Renal pelvis (tissue), 4 donors: ENCODE measurements around the gene WSB1. TPM values are rescaled to one million over a fixed set of nuclear protein-coding genes. Genes with fewer than 3 reads are reported as not detected.
A peak's percentile ranks its signal among the peaks of the same experiment; 100 is the strongest.
"Not testable (repeated sequence)": the region's sequence is repeated elsewhere in the genome, so short reads cannot be mapped to it uniquely, and the experiment has no call there.

Experiments used
- DNase-seq: peaks from one replicate; pipeline ENCODE4 v3.0.0-alpha.2; 2013
- polyA plus RNA-seq, 3 donors: library from polyadenylated mRNA; unstranded; fragments of 120-200 nt; gene quantifications; one replicate each; pipeline ENCODE4 v1.2.1, GENCODE V29; 2013; ENCODE audit not compliant: insufficient read length in 3 of 3

Gene WSB1
- polyA plus RNA-seq, 3 donors: 162 to 439 (median 372) TPM

- no peak for DNase-seq
Observed at GRCh38 chr17:27306276-27306835, 12.4 kb downstream of the WSB1 start.

GRCh38 chr17:27310565-27311110 lies 16.7 kb downstream of the WSB1 start:
- no peak for DNase-seq

- DNase-seq: no peak
Observed at GRCh38 chr17:27313301-27313700, 19.4 kb downstream of the WSB1 start.

DNA sequence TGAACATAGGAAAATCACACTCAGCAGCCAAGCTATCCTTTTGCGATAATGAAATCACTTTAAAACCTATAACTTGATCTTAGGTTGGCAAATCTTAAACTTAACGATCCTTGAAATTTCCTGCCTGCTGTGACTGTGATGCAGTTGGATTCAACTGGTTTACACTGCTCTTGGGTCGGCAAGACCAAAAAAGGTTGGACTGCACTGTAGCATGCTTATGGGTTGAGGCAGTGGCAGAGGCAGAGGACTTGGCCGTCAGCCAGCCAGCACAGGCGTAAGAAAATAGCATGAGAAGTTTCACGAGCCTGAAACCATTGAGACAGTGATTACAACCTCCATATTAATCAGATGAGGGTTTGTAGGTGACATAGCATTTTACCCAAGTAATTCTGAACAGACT lies 21.4 kb downstream of the WSB1 start:
- DNase-seq: peak; percentile 87

DNA sequence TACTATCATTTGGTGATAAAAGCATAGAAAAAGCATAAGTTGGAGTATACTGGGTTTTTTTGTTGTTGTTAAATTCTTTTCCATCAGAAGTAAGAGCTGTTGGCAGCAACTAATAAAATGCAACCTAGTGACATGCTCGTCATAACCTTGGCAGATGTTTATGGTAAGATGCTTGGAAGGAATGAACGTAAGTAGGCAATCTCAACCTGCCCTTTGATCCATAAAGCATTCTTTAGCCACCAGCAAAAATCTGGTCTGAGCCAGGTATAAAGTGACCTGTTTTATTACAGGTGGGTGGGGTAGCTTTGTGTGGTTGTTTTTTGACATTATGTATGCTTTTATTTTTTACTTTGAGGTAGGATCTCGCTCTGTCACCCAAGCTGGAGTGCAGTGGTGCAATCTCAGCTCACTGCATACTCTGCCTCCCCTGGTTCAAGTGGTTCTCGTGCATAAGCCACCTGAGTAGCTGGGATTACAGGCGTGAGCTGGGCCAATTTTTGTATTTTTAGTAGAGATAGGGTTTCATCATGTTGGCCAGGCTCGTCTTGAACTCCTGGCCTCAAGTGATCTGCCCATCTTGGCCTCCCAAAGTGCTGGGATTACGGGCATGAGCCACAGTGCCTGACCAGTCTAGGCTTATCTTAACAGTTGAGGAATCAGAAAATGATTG lies 22.0 kb downstream of the WSB1 start:
- no peak for DNase-seq

- DNase-seq: no peak
Observed at GRCh38 chr17:27318228-27318627, 24.3 kb downstream of the WSB1 start.

DNA sequence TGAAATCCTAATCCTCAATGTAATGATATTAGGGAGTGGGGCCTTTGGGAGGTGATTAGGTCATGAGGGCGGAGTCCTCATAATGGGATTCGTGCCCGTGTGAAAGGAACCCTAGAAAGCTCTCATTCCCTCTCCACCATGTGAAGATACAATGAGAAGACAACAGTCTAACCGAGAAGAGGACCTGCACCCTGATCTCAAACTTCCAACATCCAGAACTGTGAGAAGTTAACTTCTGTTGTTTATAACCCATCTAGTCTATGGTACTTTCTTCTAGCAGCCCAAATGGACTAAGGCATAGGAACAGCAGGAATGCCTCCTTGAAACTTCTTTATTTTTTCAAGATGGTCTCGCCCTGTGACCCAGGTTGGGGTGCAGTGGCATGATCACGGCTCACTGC lies 24.7 kb downstream of the WSB1 start:
- no peak for DNase-seq

DNA sequence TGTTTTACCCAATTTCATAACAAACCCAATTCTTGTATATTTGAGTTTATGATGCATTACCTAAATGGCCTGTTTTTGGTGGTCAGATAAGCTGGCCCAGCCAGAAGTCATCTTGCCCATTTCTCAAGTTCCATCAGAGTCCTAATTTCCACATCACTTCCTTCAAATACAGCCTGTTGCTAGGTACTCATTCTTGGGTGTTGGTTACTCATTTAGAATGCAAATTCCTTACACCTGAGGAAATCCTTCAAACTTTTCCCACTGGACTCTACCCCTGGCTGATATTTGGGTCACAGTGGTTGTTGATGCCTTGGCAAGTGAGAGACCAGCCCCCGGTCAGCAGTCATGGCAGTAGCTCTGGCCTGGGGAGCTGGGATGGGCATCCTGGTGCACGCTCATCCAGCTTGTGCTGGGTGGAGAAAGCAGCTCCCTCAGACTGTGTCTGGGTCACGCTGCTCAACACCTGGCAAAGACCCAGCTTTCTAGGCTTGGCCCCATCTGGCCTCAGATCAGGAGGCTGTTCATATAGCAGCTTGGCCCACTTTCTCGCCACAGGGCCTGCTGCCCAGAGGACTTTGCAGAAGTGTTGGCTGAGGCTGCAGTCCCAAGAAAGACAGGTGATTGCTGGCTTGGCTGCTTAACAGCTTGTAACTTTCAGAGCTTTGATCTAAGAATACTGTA lies 25.8 kb downstream of the WSB1 start:
- no peak for DNase-seq

GRCh38 chr17:27320222-27320560 lies 26.3 kb downstream of the WSB1 start:
- DNase-seq: no peak

DNA sequence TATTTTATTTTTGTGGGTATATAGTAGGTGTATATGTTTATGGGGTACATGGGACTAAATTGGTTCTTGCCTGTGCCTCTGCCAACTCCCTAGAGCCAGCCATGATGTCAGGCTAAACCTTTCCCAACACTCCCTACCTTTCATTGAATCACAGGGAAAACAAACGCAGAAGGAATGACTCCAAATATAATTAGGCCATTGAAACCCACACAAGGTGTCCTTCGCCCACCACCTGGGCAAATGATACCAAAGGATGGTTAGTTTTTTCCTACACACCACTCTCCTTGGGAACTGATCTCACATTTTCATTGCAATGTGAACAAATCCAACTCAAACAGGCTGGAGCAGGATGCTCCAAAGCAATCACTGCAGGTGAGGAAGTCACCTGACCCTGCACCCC lies 27.5 kb downstream of the WSB1 start:
- DNase-seq: no peak

DNA sequence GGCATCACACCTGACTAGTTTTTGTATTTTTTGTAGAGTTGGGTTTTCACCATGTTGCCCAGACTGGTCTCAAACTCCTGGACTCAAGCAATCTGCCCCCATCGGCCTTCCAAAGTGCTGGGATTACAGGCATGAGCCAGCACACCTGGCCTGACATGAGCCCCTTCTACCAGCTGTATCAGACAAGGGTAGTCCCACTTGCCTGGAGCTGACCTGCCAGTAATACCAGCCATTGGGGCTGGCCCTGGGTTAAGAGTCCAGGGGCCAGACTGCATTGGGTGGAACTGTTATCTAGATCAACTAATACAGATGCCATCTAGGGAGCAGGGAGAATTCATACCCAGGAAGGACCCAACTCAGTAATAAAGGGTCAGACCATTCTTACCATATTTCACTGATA lies 28.1 kb downstream of the WSB1 start:
- DNase-seq: no peak

- DNase-seq: no peak
Observed at GRCh38 chr17:27322690-27323508, 29.0 kb downstream of the WSB1 start.

DNA sequence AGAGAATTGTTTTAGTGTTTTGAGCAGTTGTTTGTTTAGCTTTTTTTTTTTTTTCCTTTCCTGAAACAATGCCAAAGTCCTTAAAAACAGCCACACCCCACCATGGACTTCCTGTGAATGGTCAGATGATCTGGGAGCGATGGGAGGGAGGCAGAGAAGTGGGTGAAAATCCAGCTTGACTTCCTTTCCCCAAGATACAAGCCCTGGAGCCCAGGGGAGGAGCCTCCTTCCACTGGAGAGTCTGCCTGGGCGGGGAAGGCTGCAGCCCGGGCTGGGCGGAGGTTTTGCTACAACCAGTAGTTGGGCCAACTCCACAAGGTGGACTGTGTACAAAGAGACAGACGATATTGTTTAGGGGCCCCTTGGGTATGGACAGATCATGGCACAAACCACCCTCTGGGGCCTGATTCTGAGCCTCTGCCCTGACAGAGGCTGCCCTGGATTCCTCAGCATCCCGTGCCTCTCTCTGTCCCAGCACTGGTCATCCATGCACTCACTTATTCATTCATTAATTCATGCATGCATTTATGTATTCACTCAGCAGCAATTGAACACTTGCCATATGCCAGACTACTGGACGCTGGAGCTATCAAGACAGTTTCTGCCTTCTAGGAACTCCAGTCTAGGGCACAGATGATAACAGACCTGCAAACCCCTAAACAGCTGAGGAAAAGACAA lies 29.8 kb downstream of the WSB1 start:
- peak; percentile 48 for DNase-seq

DNA sequence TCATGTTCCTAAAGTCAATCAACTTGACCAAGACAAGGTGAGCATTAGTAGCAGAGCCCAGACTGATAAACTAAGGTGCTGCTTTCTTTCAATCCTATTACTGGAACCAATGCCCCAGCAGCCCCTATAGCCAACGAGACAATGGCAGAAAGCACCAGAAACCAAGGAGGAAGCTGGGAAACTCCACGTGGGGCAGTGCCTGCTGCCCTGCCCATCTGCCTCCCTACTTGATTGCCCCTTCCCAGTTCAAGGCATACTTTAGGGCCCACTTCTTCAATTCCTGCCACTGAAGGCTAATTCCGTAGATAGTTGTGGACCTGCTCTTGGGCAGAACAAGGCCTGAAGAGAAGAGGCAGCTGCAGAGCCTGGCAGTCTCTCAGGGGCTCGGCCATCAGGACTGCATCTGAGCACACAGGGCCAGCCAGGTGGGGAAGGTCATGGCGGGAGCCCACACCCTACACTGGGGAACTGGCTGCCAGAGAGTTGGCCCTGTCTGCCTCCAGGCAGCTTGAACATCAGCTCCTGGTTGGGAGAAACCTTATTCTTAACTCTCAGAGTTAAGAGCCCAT lies 30.9 kb downstream of the WSB1 start:
- no peak for DNase-seq

GRCh38 chr17:27326051-27326450 lies 32.1 kb downstream of the WSB1 start:
- DNase-seq: no peak

DNA sequence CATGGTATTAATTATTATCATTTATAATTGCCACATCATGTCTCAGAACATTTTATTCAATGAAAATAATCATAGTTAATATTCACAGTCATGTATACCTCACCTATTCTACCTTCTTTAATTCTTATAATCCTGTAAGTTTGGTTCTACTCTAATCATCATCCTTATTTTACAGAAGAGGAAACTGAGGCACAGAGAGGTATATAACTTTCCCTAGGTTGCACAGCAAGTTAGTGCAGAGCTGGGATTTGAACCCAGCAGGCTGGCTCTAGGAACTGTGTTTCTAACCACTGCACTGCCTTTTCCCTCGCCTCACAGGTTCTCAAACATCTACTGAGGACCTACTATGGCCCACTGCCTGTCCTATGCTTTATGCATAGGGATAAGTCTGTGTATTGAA lies 32.7 kb downstream of the WSB1 start:
- DNase-seq: no peak

DNA sequence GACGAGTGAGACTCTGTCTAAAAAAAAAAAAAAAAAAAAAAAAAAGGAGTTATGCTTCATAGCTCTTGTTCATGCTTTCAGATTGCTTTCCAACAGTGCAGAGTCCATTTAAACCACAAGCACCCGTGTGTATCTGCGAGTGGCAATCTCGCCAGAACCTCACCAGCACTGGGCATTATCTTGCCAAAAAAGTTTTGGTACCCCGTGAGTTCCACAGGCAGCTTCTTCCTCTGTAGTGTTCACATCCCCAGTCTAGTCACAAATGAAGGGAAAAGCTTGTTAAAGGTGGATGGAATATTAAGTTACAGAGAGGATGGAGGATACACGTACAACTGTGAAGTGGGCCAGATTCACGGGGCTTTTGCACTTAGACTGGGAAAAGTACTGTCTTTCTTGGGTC lies 33.5 kb downstream of the WSB1 start:
- DNase-seq: no peak

GRCh38 chr17:27327871-27328270 lies 34.0 kb downstream of the WSB1 start:
- DNase-seq: no peak

- not testable (repeated sequence) for DNase-seq
Observed at GRCh38 chr17:27328686-27329085, 34.8 kb downstream of the WSB1 start.

DNA sequence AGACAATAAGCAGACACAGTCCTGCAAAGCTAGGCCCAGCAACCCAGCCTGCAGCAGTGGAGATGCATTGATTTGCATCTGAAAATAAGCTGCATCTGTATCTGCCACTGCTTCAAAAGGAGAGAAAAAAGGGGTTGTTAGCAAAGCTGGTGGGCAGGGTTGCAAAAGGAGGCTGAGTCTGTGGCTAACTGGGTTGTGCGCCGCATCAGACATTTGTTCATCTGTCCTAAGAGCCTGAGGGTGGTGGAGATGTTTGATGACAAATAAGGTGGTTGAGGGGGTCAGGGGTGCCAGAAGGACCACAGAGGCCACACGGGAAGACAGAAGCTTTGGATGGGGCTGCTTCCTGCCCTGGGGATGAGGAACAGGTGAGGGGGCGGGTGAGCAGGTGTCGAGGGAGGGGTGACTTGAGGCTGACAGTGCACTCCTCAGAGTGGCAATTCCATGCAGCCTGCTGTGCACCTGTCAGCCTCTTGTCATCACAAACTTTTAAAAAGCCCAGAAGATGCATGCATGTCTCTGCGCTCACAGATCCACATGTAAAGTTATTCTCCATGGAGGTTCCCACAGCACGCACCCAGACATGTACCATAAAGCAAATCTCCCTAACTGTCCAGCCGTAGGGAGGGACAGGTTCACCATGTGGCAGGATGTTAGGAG lies 35.4 kb downstream of the WSB1 start:
- DNase-seq: no peak

DNA sequence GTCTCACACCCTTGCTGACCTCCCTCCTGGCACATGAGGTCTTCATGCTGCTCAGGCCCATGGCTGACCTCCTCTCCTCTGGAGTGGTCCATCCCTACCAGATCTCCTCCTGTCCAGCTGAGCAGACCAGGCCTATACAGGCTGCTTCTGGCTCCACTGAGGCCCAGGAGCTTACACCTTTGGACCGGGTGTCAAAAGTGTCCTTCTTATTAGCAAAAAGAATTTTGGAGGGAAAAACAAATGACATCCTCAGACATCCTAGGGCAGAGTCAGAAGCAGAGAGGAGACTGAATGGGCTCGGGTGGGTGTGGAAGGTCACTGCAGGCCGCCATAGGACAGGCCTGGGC lies 38.1 kb downstream of the WSB1 start:
- DNase-seq: no peak
